ENCODE data around the gene ZNF579. TPM values are rescaled to one million over a fixed set of nuclear protein-coding genes. Genes with fewer than 3 reads are reported as not detected.

The ZNF579 gene
- total RNA-seq, 4 donors from 2014 or later, result 0.51 to 5.3 (median 0.66) TPM; not detected in 1

DNA sequence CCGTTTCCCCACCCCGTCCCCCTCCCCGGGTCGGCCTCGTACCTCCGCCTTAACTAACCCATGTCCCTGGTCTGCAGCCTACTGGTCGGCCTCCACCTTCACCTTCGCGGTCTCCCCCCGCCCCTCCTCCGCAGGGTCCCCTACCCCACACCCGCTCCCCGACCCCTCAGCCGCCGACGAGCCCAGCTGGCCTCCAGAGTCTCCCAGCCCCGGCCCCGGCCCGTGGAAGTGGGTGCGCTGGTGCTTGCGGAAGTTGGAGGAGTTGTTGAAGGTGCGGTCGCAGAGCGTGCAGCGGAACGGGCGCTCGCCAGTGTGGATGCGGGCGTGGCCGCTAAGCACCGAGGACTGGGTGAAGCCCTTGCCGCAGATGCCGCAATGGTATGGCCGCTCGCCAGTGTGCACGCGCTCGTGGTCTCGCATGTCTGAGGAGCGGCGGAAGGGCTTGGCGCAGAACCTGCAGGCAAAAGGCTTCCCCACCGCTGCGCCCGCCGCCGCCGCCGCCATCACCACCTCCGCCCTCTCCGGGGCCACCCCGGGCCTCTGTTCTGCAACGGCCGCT, 41.1 kb upstream of the ZNF579 start:
- TF ChIP-seq, protein P1, sequence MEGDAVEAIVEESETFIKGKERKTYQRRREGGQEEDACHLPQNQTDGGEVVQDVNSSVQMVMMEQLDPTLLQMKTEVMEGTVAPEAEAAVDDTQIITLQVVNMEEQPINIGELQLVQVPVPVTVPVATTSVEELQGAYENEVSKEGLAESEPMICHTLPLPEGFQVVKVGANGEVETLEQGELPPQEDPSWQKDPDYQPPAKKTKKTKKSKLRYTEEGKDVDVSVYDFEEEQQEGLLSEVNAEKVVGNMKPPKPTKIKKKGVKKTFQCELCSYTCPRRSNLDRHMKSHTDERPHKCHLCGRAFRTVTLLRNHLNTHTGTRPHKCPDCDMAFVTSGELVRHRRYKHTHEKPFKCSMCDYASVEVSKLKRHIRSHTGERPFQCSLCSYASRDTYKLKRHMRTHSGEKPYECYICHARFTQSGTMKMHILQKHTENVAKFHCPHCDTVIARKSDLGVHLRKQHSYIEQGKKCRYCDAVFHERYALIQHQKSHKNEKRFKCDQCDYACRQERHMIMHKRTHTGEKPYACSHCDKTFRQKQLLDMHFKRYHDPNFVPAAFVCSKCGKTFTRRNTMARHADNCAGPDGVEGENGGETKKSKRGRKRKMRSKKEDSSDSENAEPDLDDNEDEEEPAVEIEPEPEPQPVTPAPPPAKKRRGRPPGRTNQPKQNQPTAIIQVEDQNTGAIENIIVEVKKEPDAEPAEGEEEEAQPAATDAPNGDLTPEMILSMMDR (IDR thresholded peaks at IDR 0.05; ENCODE audit: low read depth), result no peak

- TF ChIP-seq, protein P1 (IDR thresholded peaks at IDR 0.05; ENCODE audit: low read depth), result no peak
Measured at GRCh38 chr19:55621205-55621672, 40.6 kb upstream of the ZNF579 start.

GRCh38 chr19:55620410-55621204, 40.0 kb upstream of the ZNF579 start:
- TF ChIP-seq, protein P1 (IDR thresholded peaks at IDR 0.05; ENCODE audit: low read depth), result no peak

GRCh38 chr19:55619286-55619685, 38.6 kb upstream of the ZNF579 start:
- TF ChIP-seq, protein P1 (IDR thresholded peaks at IDR 0.05; ENCODE audit: low read depth), result no peak

DNA sequence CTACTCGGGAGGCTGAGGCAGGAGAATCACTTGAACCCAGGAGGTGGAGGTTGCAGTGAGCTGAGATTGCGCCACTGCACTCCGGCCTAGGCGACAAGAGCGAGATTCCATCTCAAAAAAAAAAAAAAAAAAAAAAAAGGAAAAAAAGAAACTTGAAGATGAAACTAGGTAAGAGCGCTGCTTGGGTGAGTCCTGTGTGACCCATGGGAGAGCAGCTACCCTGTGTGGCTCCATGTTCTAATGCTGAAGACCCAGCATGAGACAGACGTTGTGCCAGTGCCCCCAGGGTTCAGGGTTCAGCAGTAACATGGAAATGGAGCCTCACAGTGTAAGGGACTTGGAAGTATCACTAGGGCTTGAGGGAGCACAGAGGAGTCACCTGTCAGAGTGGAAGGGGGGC, 37.8 kb upstream of the ZNF579 start:
- TF ChIP-seq, protein P1 (IDR thresholded peaks at IDR 0.05; ENCODE audit: low read depth), result no peak

GRCh38 chr19:55617426-55617825, 36.8 kb upstream of the ZNF579 start:
- TF ChIP-seq, protein P1 (IDR thresholded peaks at IDR 0.05; ENCODE audit: low read depth), result no peak

DNA sequence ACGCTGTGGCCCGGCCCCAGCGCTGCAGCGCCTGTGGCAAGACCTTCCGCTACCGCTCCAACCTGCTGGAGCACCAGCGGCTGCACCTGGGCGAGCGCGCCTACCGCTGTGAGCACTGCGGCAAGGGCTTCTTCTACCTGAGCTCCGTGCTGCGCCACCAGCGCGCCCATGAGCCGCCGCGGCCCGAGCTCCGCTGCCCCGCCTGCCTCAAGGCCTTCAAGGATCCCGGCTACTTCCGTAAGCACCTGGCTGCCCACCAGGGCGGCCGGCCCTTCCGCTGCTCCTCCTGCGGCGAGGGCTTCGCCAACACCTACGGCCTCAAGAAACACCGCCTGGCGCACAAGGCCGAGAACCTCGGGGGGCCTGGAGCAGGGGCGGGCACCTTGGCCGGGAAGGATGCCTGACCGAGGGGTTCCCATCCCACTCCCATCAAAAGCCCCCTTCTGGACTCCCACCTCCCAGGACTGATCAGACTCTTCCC, 35.8 kb upstream of the ZNF579 start:
- TF ChIP-seq, protein P1 (IDR thresholded peaks at IDR 0.05; ENCODE audit: low read depth), result no peak

Data from subcutaneous adipose tissue (tissue), 4 donors.